Posterior vena cava (tissue), 2 donors: Measurements from ENCODE around the gene LRRC56. TPM values are rescaled to one million over a fixed set of nuclear protein-coding genes. Genes with fewer than 3 reads are reported as not detected.
A peak's percentile ranks its signal among the peaks of the same experiment; 100 is the strongest.
"Not testable (repeated sequence)": the region's sequence is repeated elsewhere in the genome, so short reads cannot be mapped to it uniquely, and the experiment has no call there.

ENCODE experiments used
- DNase-seq: peaks from one replicate; pipeline ENCODE4 v3.0.0-alpha.2; 2020; ENCODE audit warnings: low spot score
- intact Hi-C, 2 donors: fragments of 100-400 bp; cut with DNase I; formaldehyde crosslinking; loops; one replicate each; pipeline versions ENCODE4 v1.14.1 to v1.14.2; 2022 to 2023
- total RNA-seq, 2 donors: library from RNA; stranded (reverse); fragmentation: NEBNext Ultra II Directional; extraction: Animal tissue kit (Norgen Biotek cat#: 25700); gene quantifications; one replicate each; pipeline ENCODE4 v1.2.1, GENCODE V29; 2021
- donor health status: DM: yes; HTN: yes; CAD: no.
- donor health status: DM: yes; HTN: yes; CAD: no.

The LRRC56 gene
- total RNA-seq, 2 donors from 2014 or later: 0.43 to 0.56 TPM

GRCh38 chr11:516918-517685, 20.2 kb upstream of the LRRC56 start:
- peak; percentile 84 for DNase-seq
- intact Hi-C loops: not testable (repeated sequence)

GRCh38 chr11:518463-519202, 18.7 kb upstream of the LRRC56 start:
- intact Hi-C loops: no loop called here
- DNase-seq: peak; percentile 98

GRCh38 chr11:520428-521176, 16.7 kb upstream of the LRRC56 start:
- DNase-seq: peak; percentile 80
- intact Hi-C loops: no loop called here

- no peak for DNase-seq
- intact Hi-C loops: no loop called here
Measured at GRCh38 chr11:521177-521688, 16.1 kb upstream of the LRRC56 start.

GRCh38 chr11:526192-526591, 11.1 kb upstream of the LRRC56 start:
- intact Hi-C loops: no loop called here
- DNase-seq: no peak

GRCh38 chr11:528166-528814, 9.0 kb upstream of the LRRC56 start:
- intact Hi-C loops: no loop called here
- DNase-seq: no peak

- no peak for DNase-seq
- intact Hi-C loops: no loop called here
Measured at GRCh38 chr11:528815-529727, 8.3 kb upstream of the LRRC56 start.

GRCh38 chr11:529728-530411, 7.5 kb upstream of the LRRC56 start:
- DNase-seq: no peak
- intact Hi-C loops: no loop called here

GRCh38 chr11:530960-531831, 6.1 kb upstream of the LRRC56 start:
- no peak for DNase-seq
- intact Hi-C loops: no loop called here

- intact Hi-C loops: no loop called here
- DNase-seq: no peak
Measured at GRCh38 chr11:531919-532526, 5.3 kb upstream of the LRRC56 start.

- intact Hi-C loops: no loop called here
- no peak for DNase-seq
Measured at GRCh38 chr11:532527-532985, 4.8 kb upstream of the LRRC56 start.

- intact Hi-C loops: no loop called here
- no peak for DNase-seq
Measured at GRCh38 chr11:532986-533585, 4.2 kb upstream of the LRRC56 start.

GRCh38 chr11:533586-534395, 3.5 kb upstream of the LRRC56 start:
- intact Hi-C loops: no loop called here
- no peak for DNase-seq

GRCh38 chr11:534396-535209, 2.7 kb upstream of the LRRC56 start:
- intact Hi-C loops: no loop called here
- peak; percentile 82 for DNase-seq

GRCh38 chr11:535210-535518, 2.2 kb upstream of the LRRC56 start:
- intact Hi-C loops: no loop called here
- no peak for DNase-seq
